Smooth muscle cell (in vitro differentiated cells): Measurements from ENCODE around the gene RNF169. TPM values are rescaled to one million over a fixed set of nuclear protein-coding genes. Genes with fewer than 3 reads are reported as not detected.

Experiments
- DNase-seq: peaks from one replicate; lab custom pipeline; 2025; ENCODE audit not compliant: unreplicated experiment; lab: John Stamatoyannopoulos, UW
- H2AFZ ChIP-seq: fragments of 200-600 bp; sonication (generic); 2 replicates; pipeline ENCODE4 v1.6.0; 2016; ENCODE audit warnings: antibody characterized with exemption, low read depth, mild to moderate bottlenecking
- H3F3A ChIP-seq: fragments of 200-600 bp; sonication (generic); 2 replicates; pipeline ENCODE4 v1.6.0; 2017; ENCODE audit warnings: antibody characterized with exemption, low read depth
- H3K27ac ChIP-seq: fragments of 200-600 bp; sonication (generic); 2 replicates; pipeline ENCODE4 v1.5.1; 2016; ENCODE audit warnings: low read depth, mild to moderate bottlenecking
- H3K27me3 ChIP-seq: fragments of 200-600 bp; sonication (generic); 2 replicates; pipeline ENCODE4 v1.6.1; 2016; ENCODE audit warnings: low read depth, mild to moderate bottlenecking
- H3K36me3 ChIP-seq: fragments of 200-600 bp; sonication (generic); 2 replicates; pipeline ENCODE4 v1.5.1; 2016; ENCODE audit warnings: low read depth
- H3K4me1 ChIP-seq: fragments of 200-600 bp; sonication (generic); 2 replicates; pipeline ENCODE4 v1.5.1; 2016; ENCODE audit warnings: low read depth
- H3K4me2 ChIP-seq: fragments of 200-600 bp; sonication (generic); 2 replicates; pipeline ENCODE4 v1.6.0; 2016; ENCODE audit warnings: mild to moderate bottlenecking
- H3K4me3 ChIP-seq: fragments of 200-600 bp; sonication (generic); 2 replicates; pipeline ENCODE4 v1.5.1; 2016; ENCODE audit warnings: mild to moderate bottlenecking
- H3K79me2 ChIP-seq: fragments of 200-600 bp; sonication (generic); 2 replicates; pipeline ENCODE4 v1.6.0; 2016; ENCODE audit warnings: low read depth, mild to moderate bottlenecking
- H3K9ac ChIP-seq: fragments of 200-600 bp; sonication (generic); 2 replicates; pipeline ENCODE4 v1.6.0; 2016; ENCODE audit warnings: low read depth
- H3K9me3 ChIP-seq: fragments of 200-600 bp; sonication (generic); replicated peaks from 2 replicates; pipeline ENCODE4 v1.5.1; 2016; ENCODE audit warnings: low read depth
- H4K20me1 ChIP-seq: fragments of 200-600 bp; sonication (generic); 2 replicates; pipeline ENCODE4 v1.6.0; 2016; ENCODE audit warnings: low read depth
- WGBS: methylation state at CpG from one replicate; pipeline ENCODE4 v1.1.7; 2016; ENCODE audit warnings: low lambda C conversion rate; 5-methylcytosine and 5-hydroxymethylcytosine counted together
- polyA plus RNA-seq: library from polyadenylated mRNA; unstranded; fragments of >200 nt; fragmentation: Nextera tagmentation; extraction: Ambion mirVana; gene quantifications from 2 replicates; pipeline ENCODE4 v1.2.1, GENCODE V29; 2016
- total RNA-seq: library from RNA; depleted of rRNA; stranded (reverse); fragments of >200 nt; gene quantifications from 2 replicates; pipeline ENCODE4 v1.2.3, GENCODE V29; 2014
- TF ChIP-seq, protein P1 (sequence below): fragments of 200-600 bp; sonication (generic); IDR thresholded peaks from 2 replicates; pipeline ENCODE4 v1.5.1; 2017; ENCODE audit warnings: borderline replicate concordance, mild to moderate bottlenecking, antibody characterized with exemption; ENCODE audit not compliant: insufficient read depth, poor library complexity, severe bottlenecking

Gene RNF169
- total and polyA plus RNA-seq, 2 experiments from 2014 or later = 2.2 to 13.6 TPM

GRCh38 chr11:74770456-74770855 is 21.8 kb downstream of the RNF169 start:
- DNase-seq = no peak
- peaks cover 64% of the 10 kb centered on the region for H3K79me2 ChIP-seq
- TF ChIP-seq, protein P1, sequence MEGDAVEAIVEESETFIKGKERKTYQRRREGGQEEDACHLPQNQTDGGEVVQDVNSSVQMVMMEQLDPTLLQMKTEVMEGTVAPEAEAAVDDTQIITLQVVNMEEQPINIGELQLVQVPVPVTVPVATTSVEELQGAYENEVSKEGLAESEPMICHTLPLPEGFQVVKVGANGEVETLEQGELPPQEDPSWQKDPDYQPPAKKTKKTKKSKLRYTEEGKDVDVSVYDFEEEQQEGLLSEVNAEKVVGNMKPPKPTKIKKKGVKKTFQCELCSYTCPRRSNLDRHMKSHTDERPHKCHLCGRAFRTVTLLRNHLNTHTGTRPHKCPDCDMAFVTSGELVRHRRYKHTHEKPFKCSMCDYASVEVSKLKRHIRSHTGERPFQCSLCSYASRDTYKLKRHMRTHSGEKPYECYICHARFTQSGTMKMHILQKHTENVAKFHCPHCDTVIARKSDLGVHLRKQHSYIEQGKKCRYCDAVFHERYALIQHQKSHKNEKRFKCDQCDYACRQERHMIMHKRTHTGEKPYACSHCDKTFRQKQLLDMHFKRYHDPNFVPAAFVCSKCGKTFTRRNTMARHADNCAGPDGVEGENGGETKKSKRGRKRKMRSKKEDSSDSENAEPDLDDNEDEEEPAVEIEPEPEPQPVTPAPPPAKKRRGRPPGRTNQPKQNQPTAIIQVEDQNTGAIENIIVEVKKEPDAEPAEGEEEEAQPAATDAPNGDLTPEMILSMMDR = no peak
- peaks cover 89% of the 10 kb centered on the region for H4K20me1 ChIP-seq
- no peaks in the 10 kb centered on the region for H3K9me3 ChIP-seq
- H3F3A ChIP-seq = no peaks in the 10 kb centered on the region
- no peaks in the 10 kb centered on the region for H3K4me1 ChIP-seq
- 91% methylated on average over 5 of the region's 5 CpGs for WGBS
- no peaks in the 10 kb centered on the region for H3K36me3 ChIP-seq
- H2AFZ ChIP-seq = no peak overlapping the region
- H3K9ac ChIP-seq = no peak overlapping the region
- no peak overlapping the region for H3K4me3 ChIP-seq
- H3K27me3 ChIP-seq = no peaks in the 10 kb centered on the region
- H3K4me2 ChIP-seq = no peak overlapping the region
- H3K27ac ChIP-seq = no peak overlapping the region

DNA sequence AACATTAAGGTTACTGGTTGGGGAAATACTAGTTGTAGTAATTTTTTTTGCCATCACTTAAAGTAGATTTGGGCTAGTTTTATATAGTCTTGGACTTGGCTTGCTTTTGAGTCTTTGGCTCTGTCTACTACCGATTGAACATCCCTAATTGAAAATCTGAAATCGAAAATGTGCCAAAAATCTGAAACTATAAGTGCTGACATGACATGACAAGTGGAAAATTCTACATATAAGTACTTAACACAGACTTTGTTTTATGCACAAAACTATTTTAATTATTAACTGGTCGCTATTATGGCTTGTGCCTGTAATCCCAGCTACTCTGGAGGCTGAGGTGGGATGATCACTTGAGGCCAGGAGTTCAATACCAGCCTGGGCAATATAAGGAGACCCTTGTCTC is 22.5 kb downstream of the RNF169 start:
- H3K4me2 ChIP-seq = no peak overlapping the region
- H3K36me3 ChIP-seq = no peaks in the 10 kb centered on the region
- H3K9me3 ChIP-seq = no peaks in the 10 kb centered on the region
- H3K9ac ChIP-seq = no peak overlapping the region
- H3K4me1 ChIP-seq = no peaks in the 10 kb centered on the region
- H3K4me3 ChIP-seq = no peak overlapping the region
- H3F3A ChIP-seq = no peaks in the 10 kb centered on the region
- 99% methylated on average over 3 of the region's 3 CpGs for WGBS
- H2AFZ ChIP-seq = no peak overlapping the region
- H3K27ac ChIP-seq = no peak overlapping the region
- DNase-seq = no peak
- peaks cover 91% of the 10 kb centered on the region for H4K20me1 ChIP-seq
- TF ChIP-seq, protein P1 = no peak
- no peaks in the 10 kb centered on the region for H3K27me3 ChIP-seq
- peaks cover 60% of the 10 kb centered on the region for H3K79me2 ChIP-seq

- Histone ChIP-seq H3K4me2 (no peak overlapping the region), H4K20me1 (peaks cover 96% of the 10 kb centered on the region), H3K4me3 (no peak overlapping the region), H3K27ac (no peak overlapping the region), H3K9ac (no peak overlapping the region), H2AFZ (no peak overlapping the region), H3K27me3 (no peaks in the 10 kb centered on the region), H3K9me3 (no peaks in the 10 kb centered on the region), H3K4me1 (no peaks in the 10 kb centered on the region), H3K79me2 (peaks cover 59% of the 10 kb centered on the region), H3K36me3 (no peaks in the 10 kb centered on the region), H3F3A (no peaks in the 10 kb centered on the region)
- TF ChIP-seq, protein P1 = no peak
- DNase-seq = no peak
Measured at GRCh38 chr11:74773476-74773875, 24.8 kb downstream of the RNF169 start.

DNA sequence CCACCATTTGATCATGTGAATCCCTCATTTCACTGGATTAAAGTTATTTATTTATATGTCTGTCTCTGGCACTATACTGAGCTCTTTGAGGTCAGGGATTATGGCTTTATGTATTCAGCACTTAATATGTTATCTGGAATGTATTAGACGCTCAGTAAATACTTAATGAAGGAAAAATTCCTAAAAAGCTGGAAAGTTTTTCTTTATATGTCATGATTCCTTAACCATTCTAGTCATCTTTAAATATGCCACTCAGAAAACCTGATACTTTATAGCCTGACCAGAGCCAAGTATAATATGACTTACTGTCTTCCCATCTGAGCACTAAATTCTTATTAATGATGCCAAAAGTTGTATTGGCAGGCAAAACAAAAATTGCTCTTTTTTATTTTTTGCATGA is 27.1 kb downstream of the RNF169 start:
- TF ChIP-seq, protein P1 = no peak
- Histone ChIP-seq H3K36me3 (no peaks in the 10 kb centered on the region), H2AFZ (no peak overlapping the region), H3K79me2 (peaks cover 69% of the 10 kb centered on the region), H3K9me3 (no peaks in the 10 kb centered on the region), H3K27ac (no peak overlapping the region), H3K9ac (no peak overlapping the region), H3K4me2 (no peak overlapping the region), H3K27me3 (no peaks in the 10 kb centered on the region), H3K4me3 (no peak overlapping the region), H3K4me1 (no peaks in the 10 kb centered on the region), H4K20me1 (peaks cover 97% of the 10 kb centered on the region), H3F3A (no peaks in the 10 kb centered on the region)
- WGBS = 48% methylated on average over 1 of the region's 1 CpG
- no peak for DNase-seq
